Right lobe of liver (tissue), 4 donors: ENCODE measurements around the gene TMEM269.

Source experiments
- CTCF ChIP-seq, 4 donors: fragments of 200-600 bp in 3 of 4; fragments of 450-650 bp in 1 of 4; IDR thresholded peaks; one replicate each; pipeline versions ENCODE4 v1.5.1 to v1.8.0; 2016 to 2022; ENCODE audit warnings: antibody characterized with exemption in 4 of 4, mild to moderate bottlenecking in 2 of 4
- POLR2A ChIP-seq: fragments of 450-650 bp; IDR thresholded peaks from one replicate; pipeline ENCODE4 v1.6.1; 2017; ENCODE audit warnings: antibody characterized with exemption, mild to moderate bottlenecking
- donor health status: DM: no; HTN: no; CAD: no.
- donor health status: DM: no; HTN: no; CAD: no.
- donor health status: DM: no; HTN: yes; CAD: no.

GRCh38 chr1:42745851-42746250 is 38.9 kb upstream of the TMEM269 start:
- TF ChIP-seq CTCF (IDR thresholded peaks at IDR 0.05), result no peak
- TF ChIP-seq POLR2A, result no peak
